Panc1 (cell line): ENCODE results near the gene BAHCC1.

ENCODE experiments used
- CTCF ChIP-seq: fragments of 450-650 bp; IDR thresholded peaks from 2 replicates; pipeline ENCODE4 v1.5.1; 2017; ENCODE audit warnings: mild to moderate bottlenecking
- POLR2AphosphoS5 ChIP-seq: IDR thresholded peaks from 2 replicates; pipeline ENCODE4 v1.6.1; 2012; ENCODE audit warnings: mild to moderate bottlenecking, low read depth, low read length, moderate library complexity
- REST ChIP-seq, 2 experiments: IDR thresholded peaks; 2 replicates each; pipeline ENCODE4 v1.6.1; 2011 to 2012; ENCODE audit warnings: low read depth in 2 of 2, control low read depth in 1 of 2, low read length in 1 of 2, mild to moderate bottlenecking in 1 of 2, moderate library complexity in 1 of 2; ENCODE audit not compliant: insufficient read depth in 1 of 2
- SIN3A ChIP-seq: IDR thresholded peaks from 2 replicates; pipeline ENCODE4 v1.6.1; 2012; ENCODE audit warnings: low read depth, mild to moderate bottlenecking, low read length, moderate library complexity, borderline replicate concordance; ENCODE audit not compliant: insufficient read depth
- TCF7L2 ChIP-seq: IDR thresholded peaks from 2 replicates; pipeline ENCODE4 v1.6.1; 2011; ENCODE audit warnings: mild to moderate bottlenecking, low read depth, low read length, inconsistent platforms

- TF ChIP-seq CTCF (no peak; the same call in 1 of the 2 replicates), POLR2AphosphoS5 (no peak), REST (IDR thresholded peaks at IDR 0.05; ENCODE audit: insufficient read depth in 1 of 2, low read depth in 2 of 2, low read length in 1 of 2) (no peak), SIN3A (no peak), TCF7L2 (no peak)
These were observed 23.1 kb upstream of the BAHCC1 start for GRCh38 chr17:81371910-81372760.
